ENCODE data around the gene GAMT.
A peak's percentile ranks its signal among the peaks of the same experiment; 100 is the strongest.

Gene GAMT

GRCh38 chr19:1418951-1419738 lies 17.8 kb upstream of the GAMT start:
- DNase-seq (ENCODE audit: low spot score) = no peak

- no peak for DNase-seq (ENCODE audit: low spot score)
Measured at GRCh38 chr19:1418496-1418775, 17.1 kb upstream of the GAMT start.

GRCh38 chr19:1417681-1418495 lies 16.5 kb upstream of the GAMT start:
- DNase-seq (ENCODE audit: low spot score) = no peak

- no peak for DNase-seq (ENCODE audit: low spot score)
Measured at GRCh38 chr19:1417145-1417544, 15.8 kb upstream of the GAMT start.

GRCh38 chr19:1416014-1416841 lies 14.9 kb upstream of the GAMT start:
- DNase-seq (ENCODE audit: low spot score) = no peak

- no peak for DNase-seq (ENCODE audit: low spot score)
Measured at GRCh38 chr19:1412995-1413800, 11.9 kb upstream of the GAMT start.

GRCh38 chr19:1412323-1412923 lies 11.1 kb upstream of the GAMT start:
- no peak for DNase-seq (ENCODE audit: low spot score)

GRCh38 chr19:1411255-1412191 lies 10.2 kb upstream of the GAMT start:
- peak; percentile 58 for DNase-seq (ENCODE audit: low spot score)

- no peak for DNase-seq (ENCODE audit: low spot score)
Measured at GRCh38 chr19:1410789-1411188, 9.4 kb upstream of the GAMT start.

- DNase-seq (ENCODE audit: low spot score) = no peak
Measured at GRCh38 chr19:1410136-1410786, 8.9 kb upstream of the GAMT start.

- DNase-seq (ENCODE audit: low spot score) = no peak
Measured at GRCh38 chr19:1409204-1410005, 8.1 kb upstream of the GAMT start.

- DNase-seq (ENCODE audit: low spot score) = peak; percentile 55
Measured at GRCh38 chr19:1408300-1409203, 7.2 kb upstream of the GAMT start.

GRCh38 chr19:1407528-1408299 lies 6.4 kb upstream of the GAMT start, which contains the start of gene DAZAP1:
Gene DAZAP1, plus strand, starts transcription at chr19:1407586. Its CDS starts 188 bp downstream, at chr19:1407774.
- peak; percentile 68 for DNase-seq (ENCODE audit: low spot score)

GRCh38 chr19:1406774-1407527 lies 5.6 kb upstream of the GAMT start:
- DNase-seq (ENCODE audit: low spot score) = peak; percentile 98

- no peak for DNase-seq (ENCODE audit: low spot score)
Measured at GRCh38 chr19:1402411-1403070, 1.2 kb upstream of the GAMT start.

- no peak for DNase-seq (ENCODE audit: low spot score)
Measured at GRCh38 chr19:1401889-1402217, 511 bp upstream of the GAMT start.

All from AG20443 (cell line).